Testis (tissue), 3 donors: ENCODE results near the gene POT1. TPM values are rescaled to one million over a fixed set of nuclear protein-coding genes. Genes with fewer than 3 reads are reported as not detected.

Source experiments
- DNase-seq: peaks from one replicate; pipeline ENCODE4 v3.0.0-alpha.2; 2019
- H3K27ac ChIP-seq, 2 donors: fragments of 200-600 bp; sonication (generic); one replicate each; pipeline ENCODE4 v1.5.1; 2019
- H3K27me3 ChIP-seq: fragments of 200-600 bp; sonication (generic); one replicate; pipeline ENCODE4 v1.5.1; 2019
- H3K36me3 ChIP-seq: fragments of 200-600 bp; sonication (generic); one replicate; pipeline ENCODE4 v1.5.1; 2017; ENCODE audit warnings: low read depth; ENCODE audit errors: missing control alignments
- H3K4me1 ChIP-seq: fragments of 200-600 bp; sonication (generic); one replicate; pipeline ENCODE4 v1.5.1; 2019
- H3K4me3 ChIP-seq, 2 donors: fragments of 200-600 bp; sonication (generic); one replicate each; pipeline ENCODE4 v1.5.1; 2017 to 2019
- H3K9me3 ChIP-seq: fragments of 200-600 bp; sonication (generic); one replicate; pipeline ENCODE4 v1.5.1; 2017
- CTCF ChIP-seq, 3 experiments: fragments of 450-650 bp in 2 of 3; fragments of 200-600 bp in 1 of 3; sonication (generic) in 1 of 3; IDR thresholded peaks; one replicate each; pipeline ENCODE4 v1.5.1; 2016 to 2019; ENCODE audit warnings: antibody characterized with exemption in 3 of 3, mild to moderate bottlenecking in 2 of 3, moderate library complexity in 1 of 3
- POLR2A ChIP-seq: fragments of 450-650 bp; IDR thresholded peaks from one replicate; pipeline ENCODE4 v1.6.1; 2017; ENCODE audit warnings: antibody characterized with exemption, mild to moderate bottlenecking, moderate library complexity
- WGBS, 2 donors: methylation state at CpG; one replicate each; pipeline ENCODE4 v1.1.5; 2018; 5-methylcytosine and 5-hydroxymethylcytosine counted together
- intact Hi-C: fragments of 100-400 bp; cut with DNase I; formaldehyde crosslinking; loops from one replicate; pipeline ENCODE4 v1.15.1; 2023; ENCODE audit warnings: low total_unique reads
- polyA plus RNA-seq: library from polyadenylated mRNA; stranded (reverse); fragments of 350-450 nt; fragmentation: Illumina TruSeq; extraction: RNeasy Lipid Tissue Mini Kit (QIAGEN cat#74804); gene quantifications from one replicate; pipeline ENCODE4 v1.2.3, GENCODE V29; 2014; ENCODE audit warnings: low read depth, low replicate concordance; ENCODE audit not compliant: insufficient read depth
- total RNA-seq, 2 donors: library from RNA; depleted of rRNA; stranded (reverse); fragments of >200 nt; gene quantifications; one replicate each; pipeline ENCODE4 v1.2.3, GENCODE V29; 2016

Gene POT1
- total and polyA plus RNA-seq, 3 donors from 2014 or later = 28.9 to 64.3 (median 58.4) TPM

DNA sequence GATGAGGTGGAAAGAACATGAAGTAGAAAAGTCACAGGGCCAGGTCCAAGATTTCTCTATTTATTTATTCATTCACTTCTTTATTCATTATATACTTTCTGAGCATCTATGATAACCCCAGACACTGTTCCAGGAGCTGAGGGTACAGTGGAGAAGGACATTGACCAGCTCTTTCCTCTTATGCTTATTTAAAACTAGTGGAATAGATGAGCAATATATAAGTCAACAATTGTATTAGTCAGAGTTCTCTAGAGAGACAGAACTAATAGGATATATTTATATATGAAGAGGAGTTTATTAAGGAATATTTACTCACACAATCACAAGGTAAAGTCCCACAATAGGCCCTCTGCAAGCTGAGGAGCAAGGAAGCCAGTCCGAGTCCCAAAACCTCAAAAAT, 149.0 kb downstream of the POT1 start:
- TF ChIP-seq POLR2A = no peak
- TF ChIP-seq CTCF (IDR thresholded peaks at IDR 0.05) = no peak
- Histone ChIP-seq H3K36me3 (no peaks in the 10 kb centered on the region), H3K27me3 (no peaks in the 10 kb centered on the region), H3K4me1 (no peaks in the 10 kb centered on the region), H3K27ac (no peak overlapping the region), H3K4me3 (no peak overlapping the region), H3K9me3 (no peaks in the 10 kb centered on the region)
- intact Hi-C loops = no loop called here
- WGBS, 2 donors = 93 to 100% methylated on average over 1 of the region's 1 CpG
- no peak for DNase-seq

- no peaks in the 10 kb centered on the region for H3K36me3 ChIP-seq
- H3K27me3 ChIP-seq = no peaks in the 10 kb centered on the region
- H3K4me1 ChIP-seq = no peaks in the 10 kb centered on the region
- H3K27ac ChIP-seq = no peak overlapping the region
- no peaks in the 10 kb centered on the region for H3K9me3 ChIP-seq
- no peak for DNase-seq
- no peak for TF ChIP-seq CTCF (IDR thresholded peaks at IDR 0.05)
- no peak for TF ChIP-seq POLR2A
- intact Hi-C loops = no loop called here
- H3K4me3 ChIP-seq = no peak overlapping the region
Measured at GRCh38 chr7:124780056-124780455, 149.6 kb downstream of the POT1 start.

DNA sequence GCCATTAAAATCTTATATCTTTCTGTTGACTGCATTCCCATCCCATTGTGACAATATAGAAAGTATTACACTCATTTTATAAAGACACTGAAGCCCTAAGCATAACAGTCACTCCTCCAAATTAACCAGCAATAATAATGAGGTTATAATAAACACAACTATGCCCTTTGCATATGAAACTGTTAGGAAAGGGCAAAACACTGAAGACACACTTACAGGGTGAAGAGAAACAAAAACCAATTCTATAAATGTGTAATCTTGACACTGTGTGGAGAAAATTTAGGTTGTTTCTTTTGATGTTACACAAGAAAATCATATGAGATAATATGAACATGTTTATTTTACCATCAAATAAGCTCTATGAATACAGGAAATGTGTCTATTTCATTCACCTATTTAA, 150.0 kb downstream of the POT1 start:
- TF ChIP-seq POLR2A (no peak), CTCF (IDR thresholded peaks at IDR 0.05) (no peak)
- H3K27ac ChIP-seq = no peak overlapping the region
- H3K36me3 ChIP-seq = no peaks in the 10 kb centered on the region
- no peaks in the 10 kb centered on the region for H3K9me3 ChIP-seq
- DNase-seq = no peak
- H3K4me1 ChIP-seq = no peaks in the 10 kb centered on the region
- intact Hi-C loops = no loop called here
- H3K27me3 ChIP-seq = no peaks in the 10 kb centered on the region
- H3K4me3 ChIP-seq = no peak overlapping the region

DNA sequence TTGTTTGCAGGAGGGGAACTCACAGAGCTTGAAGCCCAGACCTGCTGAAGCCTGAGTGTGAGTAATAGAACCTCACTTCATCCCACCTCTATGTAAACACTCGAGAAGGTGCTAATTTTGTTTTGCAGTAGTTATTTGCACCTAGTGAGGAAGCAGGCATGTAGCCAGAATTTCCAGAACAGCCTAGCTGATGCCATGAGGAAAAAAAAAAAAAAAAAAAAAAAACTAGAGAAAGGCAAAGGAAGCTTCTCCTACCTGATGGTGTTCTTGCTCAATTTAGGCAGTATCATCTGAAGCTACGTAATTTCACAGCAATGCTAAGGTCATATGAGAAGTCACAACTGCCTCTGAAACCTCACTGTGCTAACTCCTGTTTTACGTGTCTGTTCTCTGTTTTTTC, 150.4 kb downstream of the POT1 start:
- intact Hi-C loops = no loop called here
- no peak for DNase-seq
- Histone ChIP-seq H3K36me3 (no peaks in the 10 kb centered on the region), H3K9me3 (no peaks in the 10 kb centered on the region), H3K27ac (no peak overlapping the region), H3K4me1 (no peaks in the 10 kb centered on the region), H3K27me3 (no peaks in the 10 kb centered on the region), H3K4me3 (no peak overlapping the region)
- TF ChIP-seq CTCF (IDR thresholded peaks at IDR 0.05) = no peak
- TF ChIP-seq POLR2A = no peak
- WGBS, 2 donors = 81% methylated on average over 3 of the region's 3 CpGs

DNA sequence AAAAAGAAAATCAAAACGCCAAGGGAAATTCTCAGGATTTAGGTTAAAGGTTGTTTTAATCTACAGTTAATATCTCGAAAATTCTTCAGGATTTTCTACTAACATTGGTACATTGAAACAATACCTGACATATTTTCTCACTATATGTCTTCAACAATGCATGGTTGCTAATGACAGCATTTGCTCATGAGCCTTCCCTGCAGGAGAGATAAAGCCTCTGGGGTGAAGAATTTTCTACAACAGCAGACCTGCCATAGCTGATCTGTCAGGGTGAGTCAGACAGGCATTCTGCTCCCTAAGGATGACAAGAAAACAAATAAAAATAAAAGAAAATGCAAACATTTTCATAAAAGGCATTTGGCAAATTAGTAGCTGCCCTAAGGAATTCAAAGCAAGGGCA, 152.4 kb downstream of the POT1 start:
- Histone ChIP-seq H3K4me1 (no peaks in the 10 kb centered on the region), H3K36me3 (no peaks in the 10 kb centered on the region), H3K9me3 (no peaks in the 10 kb centered on the region), H3K4me3 (no peak overlapping the region), H3K27ac (no peak overlapping the region), H3K27me3 (no peaks in the 10 kb centered on the region)
- intact Hi-C loops = no loop called here
- TF ChIP-seq CTCF (IDR thresholded peaks at IDR 0.05) (no peak), POLR2A (no peak)
- DNase-seq = no peak
- 85 to 94% methylated on average over 2 of the region's 2 CpGs for WGBS, 2 donors
